Glutamatergic neuron (in vitro differentiated cells): ENCODE data around the gene PSMB7. TPM values are rescaled to one million over a fixed set of nuclear protein-coding genes. Genes with fewer than 3 reads are reported as not detected.

Experiments
- DNase-seq: peaks from one replicate; pipeline ENCODE4 v3.0.0; 2022
- H3K27ac Mint-ChIP-seq: one replicate; pipeline ENCODE4 v1.8.0; 2020; ENCODE audit warnings: mild to moderate bottlenecking, mixed read lengths, inconsistent platforms; ENCODE audit not compliant: unreplicated experiment
- H3K27me3 Mint-ChIP-seq: one replicate; pipeline ENCODE4 v1.8.0; 2020; ENCODE audit warnings: mild to moderate bottlenecking, moderate library complexity, mixed read lengths, inconsistent platforms; ENCODE audit not compliant: unreplicated experiment
- H3K36me3 Mint-ChIP-seq: one replicate; pipeline ENCODE4 v1.8.0; 2020; ENCODE audit warnings: mild to moderate bottlenecking, mixed read lengths, inconsistent platforms; ENCODE audit not compliant: unreplicated experiment
- H3K4me1 Mint-ChIP-seq: one replicate; pipeline ENCODE4 v1.8.0; 2020; ENCODE audit warnings: mild to moderate bottlenecking, low read depth, mixed read lengths, inconsistent platforms; ENCODE audit not compliant: unreplicated experiment
- H3K4me3 Mint-ChIP-seq: one replicate; pipeline ENCODE4 v1.8.0; 2020; ENCODE audit warnings: mild to moderate bottlenecking, mixed read lengths, inconsistent platforms; ENCODE audit not compliant: unreplicated experiment
- H3K9me3 Mint-ChIP-seq: one replicate; pipeline ENCODE4 v1.8.0; 2020; ENCODE audit warnings: mild to moderate bottlenecking, moderate library complexity, mixed read lengths, inconsistent platforms; ENCODE audit not compliant: unreplicated experiment
- total RNA-seq: library from RNA; stranded (reverse); fragmentation: NEBNext Ultra II Directional; extraction: Animal tissue kit (Norgen Biotek cat#: 25700); gene quantifications from one replicate; pipeline ENCODE4 v1.2.1, GENCODE V29; 2021; ENCODE audit not compliant: unreplicated experiment
- TF ChIP-seq, protein P1 (sequence below): fragments of 200-600 bp; sonication (generic); IDR thresholded peaks from one replicate; pipeline ENCODE4 v1.5.0; 2021; ENCODE audit not compliant: partially characterized antibody, unreplicated experiment

Gene PSMB7
- total RNA-seq, 1 donor from 2014 or later: 185 TPM

- DNase-seq: no peak
- H3K4me1 Mint-ChIP-seq: peaks cover 12% of the 10 kb centered on the region
- peaks cover 4% of the 10 kb centered on the region for H3K27me3 Mint-ChIP-seq
- peaks cover 4% of the 10 kb centered on the region for H3K9me3 Mint-ChIP-seq
- TF ChIP-seq, protein P1, sequence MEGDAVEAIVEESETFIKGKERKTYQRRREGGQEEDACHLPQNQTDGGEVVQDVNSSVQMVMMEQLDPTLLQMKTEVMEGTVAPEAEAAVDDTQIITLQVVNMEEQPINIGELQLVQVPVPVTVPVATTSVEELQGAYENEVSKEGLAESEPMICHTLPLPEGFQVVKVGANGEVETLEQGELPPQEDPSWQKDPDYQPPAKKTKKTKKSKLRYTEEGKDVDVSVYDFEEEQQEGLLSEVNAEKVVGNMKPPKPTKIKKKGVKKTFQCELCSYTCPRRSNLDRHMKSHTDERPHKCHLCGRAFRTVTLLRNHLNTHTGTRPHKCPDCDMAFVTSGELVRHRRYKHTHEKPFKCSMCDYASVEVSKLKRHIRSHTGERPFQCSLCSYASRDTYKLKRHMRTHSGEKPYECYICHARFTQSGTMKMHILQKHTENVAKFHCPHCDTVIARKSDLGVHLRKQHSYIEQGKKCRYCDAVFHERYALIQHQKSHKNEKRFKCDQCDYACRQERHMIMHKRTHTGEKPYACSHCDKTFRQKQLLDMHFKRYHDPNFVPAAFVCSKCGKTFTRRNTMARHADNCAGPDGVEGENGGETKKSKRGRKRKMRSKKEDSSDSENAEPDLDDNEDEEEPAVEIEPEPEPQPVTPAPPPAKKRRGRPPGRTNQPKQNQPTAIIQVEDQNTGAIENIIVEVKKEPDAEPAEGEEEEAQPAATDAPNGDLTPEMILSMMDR: no peak
- H3K4me3 Mint-ChIP-seq: no peak overlapping the region
- H3K27ac Mint-ChIP-seq: no peak overlapping the region
- no peaks in the 10 kb centered on the region for H3K36me3 Mint-ChIP-seq
These were observed 88.9 kb downstream of the PSMB7 start for GRCh38 chr9:124326378-124326777.

- H3K4me1 Mint-ChIP-seq: peaks cover 12% of the 10 kb centered on the region
- TF ChIP-seq, protein P1: no peak
- no peaks in the 10 kb centered on the region for H3K36me3 Mint-ChIP-seq
- peaks cover 6% of the 10 kb centered on the region for H3K9me3 Mint-ChIP-seq
- no peak for DNase-seq
- H3K4me3 Mint-ChIP-seq: no peak overlapping the region
- H3K27ac Mint-ChIP-seq: no peak overlapping the region
- H3K27me3 Mint-ChIP-seq: peaks cover 5% of the 10 kb centered on the region
These were observed 89.4 kb downstream of the PSMB7 start for GRCh38 chr9:124325816-124326215.

GRCh38 chr9:124323904-124324303 lies 91.3 kb downstream of the PSMB7 start:
- no peak overlapping the region for H3K4me3 Mint-ChIP-seq
- H3K9me3 Mint-ChIP-seq: peaks cover 9% of the 10 kb centered on the region
- H3K36me3 Mint-ChIP-seq: no peaks in the 10 kb centered on the region
- peaks cover 12% of the 10 kb centered on the region for H3K4me1 Mint-ChIP-seq
- H3K27me3 Mint-ChIP-seq: peaks cover 5% of the 10 kb centered on the region
- DNase-seq: no peak
- TF ChIP-seq, protein P1: no peak
- no peak overlapping the region for H3K27ac Mint-ChIP-seq

DNA sequence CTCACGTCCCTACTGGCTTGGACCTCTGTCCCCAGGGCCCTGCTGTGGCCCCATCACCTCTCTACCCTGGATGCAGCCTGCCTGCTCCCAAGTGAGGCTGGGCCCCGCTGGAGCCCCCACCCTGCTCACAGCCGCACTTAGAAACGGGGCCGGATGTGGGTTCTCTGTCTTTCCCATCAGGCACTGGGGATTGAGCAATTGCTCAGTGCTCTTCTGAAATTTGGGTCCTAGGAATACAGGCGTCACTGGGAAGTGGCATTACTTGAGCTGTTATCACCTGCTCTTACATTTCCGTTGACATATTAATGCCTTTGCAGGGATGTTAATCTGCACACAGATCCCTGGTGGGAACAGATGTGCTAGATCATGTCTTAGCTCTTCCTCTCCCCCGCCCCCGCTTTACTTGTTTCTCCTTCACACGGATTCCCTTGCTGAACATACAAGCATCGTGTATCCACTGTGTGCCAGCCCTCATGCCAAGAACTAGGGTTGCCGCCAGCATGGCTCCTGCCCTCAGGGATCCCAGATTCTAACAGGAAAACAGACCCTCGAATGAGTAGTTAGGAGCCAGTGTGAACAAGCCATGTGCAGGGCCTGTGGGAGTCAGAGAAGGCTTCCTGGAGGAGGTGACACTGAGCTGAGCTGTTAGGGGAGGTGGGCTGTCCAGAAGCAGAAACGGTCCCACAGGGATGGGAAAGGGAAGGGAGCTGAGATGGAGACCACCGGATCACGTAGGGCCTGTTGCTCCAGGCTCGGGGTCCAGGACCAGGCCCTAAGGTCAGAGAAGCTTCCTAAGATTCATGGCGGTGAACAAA lies 92.4 kb downstream of the PSMB7 start:
- TF ChIP-seq, protein P1: no peak
- peaks cover 11% of the 10 kb centered on the region for H3K4me1 Mint-ChIP-seq
- no peaks in the 10 kb centered on the region for H3K36me3 Mint-ChIP-seq
- peaks cover 9% of the 10 kb centered on the region for H3K9me3 Mint-ChIP-seq
- H3K27ac Mint-ChIP-seq: no peak overlapping the region
- H3K4me3 Mint-ChIP-seq: no peak overlapping the region
- peaks cover 5% of the 10 kb centered on the region for H3K27me3 Mint-ChIP-seq
- no peak for DNase-seq

- Mint-ChIP-seq H3K27me3 (peaks cover 5% of the 10 kb centered on the region), H3K4me1 (peaks cover 8% of the 10 kb centered on the region)
These were observed 93.3 kb downstream of the PSMB7 start for GRCh38 chr9:124321935-124322334.

More at GRCh38 chr9:124321935-124322334, 93.3 kb downstream of the PSMB7 start:
- Mint-ChIP-seq H3K36me3 (no peaks in the 10 kb centered on the region), H3K9me3 (peaks cover 9% of the 10 kb centered on the region), H3K4me3 (no peak overlapping the region), H3K27ac (no peak overlapping the region)
- TF ChIP-seq, protein P1: no peak
- no peak for DNase-seq
